Stimulated activated naive CD8-positive, alpha-beta T cell treated with anti-CD3 and anti-CD28 coated beads, Interleukin-15, Interleukin-2, amounts not matched to agents 100 ng/mL and 50 ng/mL, for 24 hours (primary cell): ENCODE measurements around the gene MACROD1.

Source experiments
- H3K27ac Mint-ChIP-seq: one replicate; pipeline ENCODE4 v1.8.0; 2021; ENCODE audit warnings: mild to moderate bottlenecking, mixed read lengths
- H3K27me3 Mint-ChIP-seq: one replicate; pipeline ENCODE4 v1.8.0; 2021; ENCODE audit warnings: mixed read lengths
- H3K36me3 Mint-ChIP-seq: one replicate; pipeline ENCODE4 v1.8.0; 2021; ENCODE audit warnings: low read depth, mixed read lengths
- H3K4me1 Mint-ChIP-seq: one replicate; pipeline ENCODE4 v1.8.0; 2021; ENCODE audit warnings: low read depth, mixed read lengths
- H3K4me3 Mint-ChIP-seq: one replicate; pipeline ENCODE4 v1.8.0; 2021; ENCODE audit warnings: mild to moderate bottlenecking, mixed read lengths
- H3K9me3 Mint-ChIP-seq: one replicate; pipeline ENCODE4 v1.8.0; 2021; ENCODE audit warnings: mixed read lengths

MACROD1 gene

GRCh38 chr11:64201543-64201942 lies 35.6 kb upstream of the MACROD1 start:
- H3K9me3 Mint-ChIP-seq = no peaks in the 10 kb centered on the region
- H3K4me1 Mint-ChIP-seq = peaks cover 40% of the 10 kb centered on the region
- H3K4me3 Mint-ChIP-seq = no peak overlapping the region
- H3K27me3 Mint-ChIP-seq = no peaks in the 10 kb centered on the region
- peaks cover 82% of the 10 kb centered on the region for H3K36me3 Mint-ChIP-seq
- H3K27ac Mint-ChIP-seq = no peak overlapping the region

- H3K4me1 Mint-ChIP-seq = peaks cover 23% of the 10 kb centered on the region
- H3K27me3 Mint-ChIP-seq = no peaks in the 10 kb centered on the region
- no peaks in the 10 kb centered on the region for H3K9me3 Mint-ChIP-seq
- H3K36me3 Mint-ChIP-seq = peaks cover 85% of the 10 kb centered on the region
- no peak overlapping the region for H3K4me3 Mint-ChIP-seq
- peak overlapping the region; percentile 40 for H3K27ac Mint-ChIP-seq
Observed at GRCh38 chr11:64198511-64198910, 32.6 kb upstream of the MACROD1 start.

- H3K36me3 Mint-ChIP-seq = peaks cover 83% of the 10 kb centered on the region
Observed at GRCh38 chr11:64196626-64197025, 30.7 kb upstream of the MACROD1 start.

GRCh38 chr11:64192434-64192833 lies 26.5 kb upstream of the MACROD1 start:
- Mint-ChIP-seq H3K36me3 (peaks cover 67% of the 10 kb centered on the region), H3K9me3 (no peaks in the 10 kb centered on the region), H3K4me3 (no peak overlapping the region), H3K27ac (peak overlapping the region; percentile 59), H3K27me3 (no peaks in the 10 kb centered on the region), H3K4me1 (peaks cover 55% of the 10 kb centered on the region)

More at GRCh38 chr11:64196626-64197025, 30.7 kb upstream of the MACROD1 start:
- no peaks in the 10 kb centered on the region for H3K27me3 Mint-ChIP-seq
- H3K9me3 Mint-ChIP-seq = no peaks in the 10 kb centered on the region
- H3K27ac Mint-ChIP-seq = peak overlapping the region; percentile 49
- peaks cover 30% of the 10 kb centered on the region for H3K4me1 Mint-ChIP-seq
- H3K4me3 Mint-ChIP-seq = no peak overlapping the region

GRCh38 chr11:64186492-64187165 lies 20.7 kb upstream of the MACROD1 start:
- peaks cover 18% of the 10 kb centered on the region for H3K36me3 Mint-ChIP-seq
- no peaks in the 10 kb centered on the region for H3K27me3 Mint-ChIP-seq
- H3K4me3 Mint-ChIP-seq = no peak overlapping the region
- peaks cover 61% of the 10 kb centered on the region for H3K4me1 Mint-ChIP-seq
- no peak overlapping the region for H3K27ac Mint-ChIP-seq
- no peaks in the 10 kb centered on the region for H3K9me3 Mint-ChIP-seq

GRCh38 chr11:64185693-64186491 lies 20.0 kb upstream of the MACROD1 start, which contains the start of gene STIP1:
TSS of gene STIP1 (plus strand) at chr11:64186171. CDS start at chr11:64186262, 91 bp downstream.
- Mint-ChIP-seq H3K27me3 (no peaks in the 10 kb centered on the region), H3K27ac (peak within 1 kb of the TSS; percentile 94), H3K9me3 (no peaks in the 10 kb centered on the region), H3K4me1 (peaks cover 64% of the 10 kb centered on the region), H3K4me3 (peak within 1 kb of the TSS; percentile 96), H3K36me3 (peaks cover 18% of the 10 kb centered on the region)

- Mint-ChIP-seq H3K27me3 (no peaks in the 10 kb centered on the region), H3K27ac (peak overlapping the region; percentile 94), H3K9me3 (no peaks in the 10 kb centered on the region), H3K4me3 (peak overlapping the region; percentile 96), H3K4me1 (peaks cover 57% of the 10 kb centered on the region), H3K36me3 (peaks cover 13% of the 10 kb centered on the region)
Observed at GRCh38 chr11:64185175-64185692, 19.3 kb upstream of the MACROD1 start.

GRCh38 chr11:64183890-64184289 lies 18.0 kb upstream of the MACROD1 start:
- Mint-ChIP-seq H3K36me3 (peaks cover 7% of the 10 kb centered on the region), H3K27ac (no peak overlapping the region), H3K9me3 (no peaks in the 10 kb centered on the region), H3K4me3 (peak overlapping the region; percentile 42), H3K27me3 (no peaks in the 10 kb centered on the region), H3K4me1 (peaks cover 50% of the 10 kb centered on the region)

GRCh38 chr11:64181506-64182411 lies 15.8 kb upstream of the MACROD1 start:
- no peaks in the 10 kb centered on the region for H3K36me3 Mint-ChIP-seq
- no peak overlapping the region for H3K27ac Mint-ChIP-seq
- no peak overlapping the region for H3K4me3 Mint-ChIP-seq
- no peaks in the 10 kb centered on the region for H3K27me3 Mint-ChIP-seq
- peaks cover 50% of the 10 kb centered on the region for H3K4me1 Mint-ChIP-seq
- H3K9me3 Mint-ChIP-seq = no peaks in the 10 kb centered on the region

- H3K9me3 Mint-ChIP-seq = no peaks in the 10 kb centered on the region
- H3K27me3 Mint-ChIP-seq = no peaks in the 10 kb centered on the region
- H3K4me3 Mint-ChIP-seq = no peak overlapping the region
- H3K36me3 Mint-ChIP-seq = no peaks in the 10 kb centered on the region
- no peak overlapping the region for H3K27ac Mint-ChIP-seq
- peaks cover 51% of the 10 kb centered on the region for H3K4me1 Mint-ChIP-seq
Observed at GRCh38 chr11:64180891-64181290, 15.0 kb upstream of the MACROD1 start.

GRCh38 chr11:64178951-64179639 lies 13.2 kb upstream of the MACROD1 start:
- Mint-ChIP-seq H3K4me3 (no peak overlapping the region), H3K4me1 (peaks cover 37% of the 10 kb centered on the region), H3K27ac (no peak overlapping the region), H3K36me3 (peaks cover 3% of the 10 kb centered on the region), H3K9me3 (peaks cover 2% of the 10 kb centered on the region), H3K27me3 (no peaks in the 10 kb centered on the region)

GRCh38 chr11:64178203-64178602 lies 12.3 kb upstream of the MACROD1 start:
- peaks cover 28% of the 10 kb centered on the region for H3K4me1 Mint-ChIP-seq

GRCh38 chr11:64176751-64177150 lies 10.8 kb upstream of the MACROD1 start:
- Mint-ChIP-seq H3K27me3 (no peaks in the 10 kb centered on the region), H3K4me1 (peaks cover 18% of the 10 kb centered on the region), H3K9me3 (peaks cover 5% of the 10 kb centered on the region), H3K36me3 (peaks cover 9% of the 10 kb centered on the region), H3K27ac (no peak overlapping the region), H3K4me3 (no peak overlapping the region)

More at GRCh38 chr11:64178203-64178602, 12.3 kb upstream of the MACROD1 start:
- Mint-ChIP-seq H3K9me3 (peaks cover 5% of the 10 kb centered on the region), H3K27me3 (no peaks in the 10 kb centered on the region), H3K36me3 (peaks cover 9% of the 10 kb centered on the region), H3K4me3 (no peak overlapping the region), H3K27ac (no peak overlapping the region)
